Suppressor macrophage treated with lipopolysaccharide for 4 hours (primary cell): ENCODE measurements around the gene ZNF787.
"Not testable (repeated sequence)": the region's sequence is repeated elsewhere in the genome, so short reads cannot be mapped to it uniquely, and the experiment has no call there.

ENCODE experiments used
- DNase-seq: peaks from one replicate; pipeline ENCODE4 v3.0.0-alpha.2; 2020

Gene ZNF787

GRCh38 chr19:56119582-56119978 lies 1.5 kb downstream of the ZNF787 start:
- no peak for DNase-seq

- DNase-seq = peak; percentile 77
Measured at GRCh38 chr19:56118666-56119581, 2.2 kb downstream of the ZNF787 start.

GRCh38 chr19:56117889-56118288 lies 3.2 kb downstream of the ZNF787 start:
- DNase-seq = no peak

- no peak for DNase-seq
Measured at GRCh38 chr19:56117376-56117884, 3.7 kb downstream of the ZNF787 start.

GRCh38 chr19:56116606-56117005 lies 4.5 kb downstream of the ZNF787 start:
- DNase-seq = no peak

- no peak for DNase-seq
Measured at GRCh38 chr19:56115490-56115889, 5.6 kb downstream of the ZNF787 start.

- no peak for DNase-seq
Measured at GRCh38 chr19:56114778-56115110, 6.4 kb downstream of the ZNF787 start.

- no peak for DNase-seq
Measured at GRCh38 chr19:56114051-56114777, 6.9 kb downstream of the ZNF787 start.

GRCh38 chr19:56113074-56113632 lies 7.9 kb downstream of the ZNF787 start:
- DNase-seq = no peak

- no peak for DNase-seq
Measured at GRCh38 chr19:56112313-56112709, 8.8 kb downstream of the ZNF787 start.

- peak; percentile 86 for DNase-seq
Measured at GRCh38 chr19:56111601-56112312, 9.3 kb downstream of the ZNF787 start.

GRCh38 chr19:56110515-56111448 lies 10.3 kb downstream of the ZNF787 start:
- DNase-seq = peak; percentile 36

GRCh38 chr19:56109226-56109625 lies 11.9 kb downstream of the ZNF787 start:
- no peak for DNase-seq

- DNase-seq = peak; percentile 40
Measured at GRCh38 chr19:56108447-56109195, 12.5 kb downstream of the ZNF787 start.

GRCh38 chr19:56107626-56108351 lies 13.3 kb downstream of the ZNF787 start:
- DNase-seq = no peak

GRCh38 chr19:56106993-56107392 lies 14.1 kb downstream of the ZNF787 start:
- no peak for DNase-seq

GRCh38 chr19:56106397-56106849 lies 14.7 kb downstream of the ZNF787 start:
- DNase-seq = no peak

- DNase-seq = not testable (repeated sequence)
Measured at GRCh38 chr19:56105831-56106396, 15.2 kb downstream of the ZNF787 start.

- DNase-seq = peak; percentile 67
Measured at GRCh38 chr19:56105090-56105701, 15.9 kb downstream of the ZNF787 start.
